PC-3 (cell line): Measurements from ENCODE around the gene IYD. TPM values are rescaled to one million over a fixed set of nuclear protein-coding genes. Genes with fewer than 3 reads are reported as not detected.

Experiments
- ATAC-seq: fragments of 200-7000 bp; cut with Tn5 transposase; 2 replicates; pipeline ENCODE4 v1.9.1; 2020; ENCODE audit warnings: mild to moderate bottlenecking, moderate library complexity
- BruUV-seq: library from RNA; stranded (reverse); fragments of 400-500 nt; replicated peaks from 2 replicates; lab custom pipeline; 2021; lab: Mats Ljungman, UMichigan
- CTCF ChIA-PET: fragments of 300-600 bp; sonication (Branson Sonifier 250); formaldehyde crosslinking; loops from one replicate; lab custom pipeline; 2022; ENCODE audit warnings: antibody characterized with exemption; lab: Charles Lee
- POLR2A ChIA-PET: fragments of 300-600 bp; sonication (Branson Sonifier 250); formaldehyde crosslinking; loops from one replicate; lab custom pipeline; 2022; ENCODE audit warnings: antibody characterized with exemption; ENCODE audit not compliant: unreplicated experiment; lab: Charles Lee
- DNase-seq: peaks from one replicate; pipeline ENCODE4 v3.0.0-alpha.2; 2015
- H2AFZ ChIP-seq: fragments of 300-600 bp; sonication (generic); 2 replicates; pipeline ENCODE4 v1.6.0; 2016; ENCODE audit warnings: antibody characterized with exemption, low read length
- H3F3A ChIP-seq: fragments of 300-600 bp; sonication (generic); one replicate; pipeline ENCODE4 v1.6.0; 2017; ENCODE audit warnings: antibody characterized with exemption, low read length, control low read depth, mild to moderate bottlenecking; ENCODE audit not compliant: unreplicated experiment
- H3K27ac ChIP-seq: fragments of 300-600 bp; sonication (generic); 2 replicates; pipeline ENCODE4 v1.5.1; 2016; ENCODE audit warnings: mild to moderate bottlenecking, low read length
- H3K27me3 ChIP-seq: fragments of 300-600 bp; sonication (generic); 2 replicates; pipeline ENCODE4 v1.6.1; 2016; ENCODE audit warnings: low read length, mixed read lengths
- H3K36me3 ChIP-seq: fragments of 300-600 bp; sonication (generic); 2 replicates; pipeline ENCODE4 v1.6.1; 2016; ENCODE audit warnings: low read depth, mixed run types, low read length, mixed read lengths
- H3K4me1 ChIP-seq: fragments of 300-600 bp; sonication (generic); 2 replicates; pipeline ENCODE4 v1.5.1; 2016; ENCODE audit warnings: low read length; ENCODE audit not compliant: insufficient read depth
- H3K4me2 ChIP-seq: fragments of 300-600 bp; sonication (generic); 2 replicates; pipeline ENCODE4 v1.6.0; 2016; ENCODE audit warnings: low read length
- H3K4me3 ChIP-seq: fragments of 300-600 bp; sonication (generic); 2 replicates; pipeline ENCODE4 v1.5.1; 2016; ENCODE audit warnings: mild to moderate bottlenecking, low read length, mixed read lengths
- H3K79me2 ChIP-seq: fragments of 300-600 bp; sonication (generic); 2 replicates; pipeline ENCODE4 v1.6.1; 2017; ENCODE audit warnings: low read length, mixed read lengths
- H3K9ac ChIP-seq: fragments of 300-600 bp; sonication (generic); 2 replicates; pipeline ENCODE4 v1.6.0; 2016; ENCODE audit warnings: mild to moderate bottlenecking, low read length
- H3K9me2 ChIP-seq: fragments of 300-600 bp; sonication (generic); replicated peaks from 2 replicates; pipeline ENCODE4 v1.6.1; 2016; ENCODE audit warnings: mixed run types, low read length, mixed read lengths
- H3K9me3 ChIP-seq: fragments of 300-600 bp; sonication (generic); 2 replicates; pipeline ENCODE4 v1.6.1; 2016; ENCODE audit warnings: low read length, mixed read lengths
- H4K20me1 ChIP-seq: fragments of 300-600 bp; sonication (generic); 2 replicates; pipeline ENCODE4 v1.6.1; 2016; ENCODE audit warnings: low read length, mixed read lengths
- EZH2 ChIP-seq: fragments of 300-600 bp; sonication (generic); IDR thresholded peaks from one replicate; pipeline ENCODE4 v1.6.1; 2017; ENCODE audit warnings: antibody characterized with exemption, mild to moderate bottlenecking, low read length; ENCODE audit not compliant: unreplicated experiment
- EZH2phosphoT487 ChIP-seq: fragments of 300-600 bp; sonication (generic); IDR thresholded peaks from 2 replicates; pipeline ENCODE4 v1.6.1; 2018; ENCODE audit warnings: mild to moderate bottlenecking, antibody characterized with exemption, low read length, borderline replicate concordance
- intact Hi-C: fragments of 100-400 bp; cut with micrococcal nuclease; formaldehyde crosslinking; loops from 2 replicates; pipeline ENCODE4 v1.9.0; 2023
- total RNA-seq: library from RNA; depleted of rRNA; stranded (reverse); fragments of >200 nt; gene quantifications from 2 replicates; pipeline ENCODE4 v1.2.3, GENCODE V29; 2014
- TF ChIP-seq, protein P1 (sequence below): fragments of 300-600 bp; sonication (generic); conservative IDR thresholded peaks from 2 replicates; pipeline ENCODE4 v1.5.1; 2017; ENCODE audit warnings: antibody characterized with exemption, low read depth, mild to moderate bottlenecking, low read length

Gene IYD
- total RNA-seq, 1 experiment from 2014 or later: 0.04 TPM

DNA sequence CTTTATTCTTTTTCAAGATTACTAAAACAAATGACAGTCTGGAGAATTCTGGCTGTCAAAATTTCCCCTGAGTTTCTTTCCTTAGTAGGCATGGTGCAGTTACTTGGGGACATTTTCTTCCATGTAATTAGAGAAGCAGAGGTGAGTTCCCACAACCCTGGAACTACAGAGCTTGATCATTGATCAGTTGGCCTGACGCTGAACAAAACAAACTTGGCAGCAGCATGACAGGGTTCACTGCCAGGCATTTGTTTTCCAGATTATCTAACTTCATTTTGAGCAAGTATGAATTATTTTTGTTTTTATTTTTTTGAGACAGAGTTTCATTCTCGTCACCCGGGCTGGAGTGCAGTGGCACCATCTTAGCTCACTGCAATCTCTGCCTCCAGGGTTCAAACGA, 22.6 kb downstream of the IYD start:
- Histone ChIP-seq H3K36me3 (no peaks in the 10 kb centered on the region), H2AFZ (no peak overlapping the region), H3K79me2 (no peaks in the 10 kb centered on the region), H3K9me2 (no peaks in the 10 kb centered on the region), H3K27me3 (no peaks in the 10 kb centered on the region), H3F3A (no peaks in the 10 kb centered on the region), H3K9me3 (no peaks in the 10 kb centered on the region), H4K20me1 (no peaks in the 10 kb centered on the region), H3K4me3 (no peak overlapping the region), H3K9ac (no peak overlapping the region), H3K27ac (no peak overlapping the region), H3K4me2 (no peak overlapping the region), H3K4me1 (peaks cover 14% of the 10 kb centered on the region)
- ChIA-PET POLR2A (no interaction called here), CTCF (no interaction called here)
- no TSS peak for BruUV-seq
- ATAC-seq (no peak), DNase-seq (no peak)
- no peak for TF ChIP-seq EZH2phosphoT487
- no peak for TF ChIP-seq EZH2
- intact Hi-C loops: loop anchor here (5.0 kb wide), 2 partner anchors 54 to 309 kb away; no protein-coding TSS in a partner anchor

DNA sequence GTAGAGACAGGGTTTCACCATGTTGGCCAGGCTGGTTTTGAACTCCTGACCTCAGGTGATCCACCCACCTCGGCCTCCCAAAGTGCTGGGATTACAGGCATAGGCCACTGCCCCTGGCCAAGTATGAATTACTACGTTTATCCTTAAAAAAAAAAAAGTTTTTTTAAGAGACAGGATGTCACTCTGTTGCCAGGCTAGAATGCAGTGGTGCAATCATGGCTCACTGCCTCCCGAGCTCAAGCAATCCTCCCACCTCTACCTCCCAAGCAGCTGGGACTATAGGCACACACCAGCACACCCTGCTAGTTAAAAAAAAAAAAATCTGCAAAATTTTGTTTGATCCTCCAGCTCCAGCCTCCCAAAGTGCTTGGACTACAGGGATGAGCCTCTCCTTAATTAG, 23.1 kb downstream of the IYD start:
- ChIA-PET CTCF (no interaction called here), POLR2A (no interaction called here)
- Histone ChIP-seq H3K9me3 (no peaks in the 10 kb centered on the region), H3K27ac (peak overlapping the region; percentile 30; the same call in 1 of the 2 replicates), H3K9ac (no peak overlapping the region), H2AFZ (peak overlapping the region; percentile 22; the same call in 1 of the 2 replicates), H3K4me2 (peak overlapping the region; percentile 26; the same call in 1 of the 2 replicates), H4K20me1 (no peaks in the 10 kb centered on the region), H3F3A (no peaks in the 10 kb centered on the region), H3K9me2 (no peaks in the 10 kb centered on the region), H3K79me2 (no peaks in the 10 kb centered on the region), H3K4me1 (peaks cover 14% of the 10 kb centered on the region), H3K4me3 (no peak overlapping the region), H3K27me3 (no peaks in the 10 kb centered on the region), H3K36me3 (no peaks in the 10 kb centered on the region)
- ATAC-seq: no peak
- TF ChIP-seq EZH2phosphoT487: no peak
- TF ChIP-seq, protein P1, sequence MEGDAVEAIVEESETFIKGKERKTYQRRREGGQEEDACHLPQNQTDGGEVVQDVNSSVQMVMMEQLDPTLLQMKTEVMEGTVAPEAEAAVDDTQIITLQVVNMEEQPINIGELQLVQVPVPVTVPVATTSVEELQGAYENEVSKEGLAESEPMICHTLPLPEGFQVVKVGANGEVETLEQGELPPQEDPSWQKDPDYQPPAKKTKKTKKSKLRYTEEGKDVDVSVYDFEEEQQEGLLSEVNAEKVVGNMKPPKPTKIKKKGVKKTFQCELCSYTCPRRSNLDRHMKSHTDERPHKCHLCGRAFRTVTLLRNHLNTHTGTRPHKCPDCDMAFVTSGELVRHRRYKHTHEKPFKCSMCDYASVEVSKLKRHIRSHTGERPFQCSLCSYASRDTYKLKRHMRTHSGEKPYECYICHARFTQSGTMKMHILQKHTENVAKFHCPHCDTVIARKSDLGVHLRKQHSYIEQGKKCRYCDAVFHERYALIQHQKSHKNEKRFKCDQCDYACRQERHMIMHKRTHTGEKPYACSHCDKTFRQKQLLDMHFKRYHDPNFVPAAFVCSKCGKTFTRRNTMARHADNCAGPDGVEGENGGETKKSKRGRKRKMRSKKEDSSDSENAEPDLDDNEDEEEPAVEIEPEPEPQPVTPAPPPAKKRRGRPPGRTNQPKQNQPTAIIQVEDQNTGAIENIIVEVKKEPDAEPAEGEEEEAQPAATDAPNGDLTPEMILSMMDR: no peak
- no peak for TF ChIP-seq EZH2
- BruUV-seq: no TSS peak
- DNase-seq: peak; percentile 28
- intact Hi-C loops: loop anchor here (5.0 kb wide), 2 partner anchors 55 to 310 kb away; no protein-coding TSS in a partner anchor

DNA sequence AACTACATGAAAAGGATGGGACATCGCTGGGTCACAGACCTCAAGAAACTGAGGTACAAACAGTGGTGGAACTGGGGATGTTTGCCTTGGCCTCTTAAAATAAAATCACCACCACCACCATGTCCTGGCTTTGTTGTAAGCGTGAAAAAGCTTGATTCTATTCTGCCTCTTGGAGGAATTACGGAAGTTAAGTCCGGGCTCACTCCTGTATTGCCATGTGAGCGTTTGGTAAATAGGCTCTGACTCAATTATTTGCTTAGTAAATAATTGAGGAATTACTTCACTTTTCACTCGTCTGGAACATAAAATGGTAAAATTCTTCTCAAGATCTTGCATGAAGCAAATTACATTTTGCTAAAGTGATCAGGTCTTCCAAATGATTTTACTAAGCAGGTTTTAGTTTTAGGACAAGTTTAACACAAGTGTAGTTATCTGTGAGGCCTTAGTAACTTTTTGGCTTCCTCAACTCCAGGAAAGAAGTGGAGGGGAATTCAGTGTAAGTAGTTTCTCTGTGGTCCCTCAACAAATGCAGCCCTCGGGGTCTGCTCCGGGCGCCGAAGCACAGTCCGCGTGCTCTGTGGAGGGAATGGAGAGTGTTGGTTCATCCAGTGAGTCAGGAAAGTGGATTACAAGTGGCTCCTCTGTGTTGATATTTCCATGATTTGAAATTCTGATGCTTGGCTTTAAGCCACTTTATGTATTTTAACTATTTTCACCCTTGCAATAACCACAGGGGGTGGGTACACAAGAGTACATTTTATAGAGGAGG, 23.8 kb downstream of the IYD start:
- intact Hi-C loops: loop anchor here (5.0 kb wide), 2 partner anchors 55 to 310 kb away; no protein-coding TSS in a partner anchor
- H3K4me1 ChIP-seq: peaks cover 14% of the 10 kb centered on the region
- CTCF ChIA-PET: no interaction called here
- no peak overlapping the region for H3K4me3 ChIP-seq
- ATAC-seq (peak; percentile 55), DNase-seq (peak; percentile 59)
- no peaks in the 10 kb centered on the region for H3F3A ChIP-seq
- H3K9me2 ChIP-seq: no peaks in the 10 kb centered on the region
- POLR2A ChIA-PET: no interaction called here
- H3K36me3 ChIP-seq: no peaks in the 10 kb centered on the region
- H3K9ac ChIP-seq: no peak overlapping the region
- H3K9me3 ChIP-seq: no peaks in the 10 kb centered on the region
- peak overlapping the region; percentile 58 for H3K27ac ChIP-seq
- no TSS peak for BruUV-seq
- peak overlapping the region; percentile 22; the same call in 1 of the 2 replicates for H2AFZ ChIP-seq
- peak overlapping the region; percentile 52 for H3K4me2 ChIP-seq
- TF ChIP-seq, protein P1: no peak
- no peak for TF ChIP-seq EZH2phosphoT487
- TF ChIP-seq EZH2: no peak
- no peaks in the 10 kb centered on the region for H4K20me1 ChIP-seq
- no peaks in the 10 kb centered on the region for H3K79me2 ChIP-seq
- H3K27me3 ChIP-seq: no peaks in the 10 kb centered on the region
